Activated effector memory CD4-positive, alpha-beta T cell treated with Interleukin-2 at 50 U/mL for 16 hours (primary cell): ENCODE data around the gene TFAP2D.

Source experiments
- DNase-seq: peaks from one replicate; pipeline ENCODE4 v3.0.0-alpha.2; 2020

Gene TFAP2D

DNA sequence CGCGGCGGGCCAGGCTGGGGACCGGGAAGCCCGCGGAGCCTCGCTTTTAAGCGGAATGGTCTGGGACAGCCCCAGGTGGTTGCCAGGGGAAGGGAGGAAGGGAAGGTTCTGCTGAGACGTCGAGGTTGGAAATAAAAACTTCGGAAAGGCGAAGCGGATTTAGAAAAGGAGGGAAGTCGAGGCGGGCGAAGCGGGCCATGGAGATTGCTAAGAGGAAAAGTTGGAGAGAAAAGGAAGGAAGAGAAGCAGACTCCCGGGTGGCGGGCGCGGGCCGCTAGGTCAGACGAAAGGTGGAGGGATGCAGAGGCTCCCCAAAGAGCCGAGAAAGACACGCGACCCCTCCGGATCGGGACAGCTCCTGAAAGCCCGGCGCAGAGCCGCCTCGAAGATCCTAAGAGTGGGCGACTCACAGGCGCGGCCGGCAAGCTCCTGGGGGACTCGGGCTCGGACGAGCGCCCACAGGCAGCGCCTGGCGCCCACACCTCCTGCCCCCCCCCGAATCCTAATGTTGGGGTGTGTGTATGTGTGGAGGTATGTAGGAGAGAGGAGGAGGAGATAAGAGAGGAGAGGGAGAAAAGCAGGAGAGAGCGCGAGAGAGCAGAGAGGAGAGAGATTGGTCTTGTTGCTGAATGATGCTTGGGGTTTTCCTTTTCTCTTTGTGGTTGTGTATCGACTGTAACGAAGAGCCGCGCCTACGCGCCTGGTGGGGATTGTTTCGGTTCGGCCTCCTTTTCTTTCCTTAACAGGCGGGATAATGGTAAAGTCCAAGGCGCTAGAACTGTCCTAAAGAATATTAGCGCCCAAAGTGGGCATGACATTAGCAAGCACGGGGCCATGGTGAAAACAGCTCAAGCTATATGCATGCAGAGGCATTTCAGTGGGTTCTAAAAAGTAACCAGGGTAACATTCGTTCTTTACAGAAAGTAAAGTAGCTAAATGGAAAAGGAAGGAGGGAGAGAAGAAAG, 106.9 kb downstream of the TFAP2D start:
- DNase-seq = no peak

DNA sequence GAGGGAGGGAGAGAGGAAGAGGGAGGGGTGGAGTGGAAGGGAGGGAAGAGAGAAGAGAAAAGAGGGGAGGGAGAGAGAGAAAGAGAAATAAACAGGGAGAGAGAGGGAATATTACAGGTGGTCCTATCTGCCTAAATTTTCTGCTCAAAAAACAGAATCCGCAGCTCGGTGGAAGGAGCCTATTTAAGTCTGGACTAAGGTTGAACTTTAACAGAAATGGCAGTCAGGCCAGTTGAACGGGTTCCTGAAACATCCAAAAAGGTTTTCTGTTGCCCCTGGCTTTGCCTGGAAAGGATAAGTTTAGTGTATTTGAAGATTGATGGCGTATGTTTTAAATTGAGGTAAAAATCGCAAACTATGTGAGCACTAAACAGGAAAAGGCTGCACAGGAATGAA, 107.5 kb downstream of the TFAP2D start:
- no peak for DNase-seq

DNA sequence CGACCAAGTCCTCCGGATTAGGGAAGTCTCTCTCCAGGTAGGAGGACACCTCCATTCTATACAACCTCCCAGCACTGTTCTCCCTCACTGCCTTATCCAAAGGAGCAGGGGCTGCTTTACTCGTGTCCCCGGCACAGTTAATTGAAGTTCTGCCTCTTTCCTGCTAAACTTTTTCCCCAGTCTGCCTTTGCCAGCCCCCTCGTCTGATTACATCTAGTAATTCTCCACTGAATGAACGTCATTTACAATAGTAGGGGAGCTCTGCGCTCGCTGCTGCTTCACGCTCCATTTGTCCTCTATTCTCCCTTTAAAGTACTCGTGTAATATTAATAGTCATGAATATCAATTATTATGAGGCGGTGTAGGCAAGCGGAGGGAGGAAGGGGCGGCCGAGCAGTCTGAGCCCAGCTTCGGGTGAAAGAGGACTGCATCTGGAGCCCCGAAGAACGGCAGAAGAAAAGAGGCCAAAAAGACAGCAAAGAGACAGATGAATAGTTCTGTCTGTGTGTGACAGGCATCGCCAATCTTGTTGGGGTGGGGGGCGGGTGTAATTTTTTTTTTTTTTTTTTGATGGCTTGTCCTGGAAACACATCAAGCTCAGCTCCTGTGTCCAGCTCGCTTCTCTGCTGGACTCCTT, 108.2 kb downstream of the TFAP2D start:
- DNase-seq = no peak

DNA sequence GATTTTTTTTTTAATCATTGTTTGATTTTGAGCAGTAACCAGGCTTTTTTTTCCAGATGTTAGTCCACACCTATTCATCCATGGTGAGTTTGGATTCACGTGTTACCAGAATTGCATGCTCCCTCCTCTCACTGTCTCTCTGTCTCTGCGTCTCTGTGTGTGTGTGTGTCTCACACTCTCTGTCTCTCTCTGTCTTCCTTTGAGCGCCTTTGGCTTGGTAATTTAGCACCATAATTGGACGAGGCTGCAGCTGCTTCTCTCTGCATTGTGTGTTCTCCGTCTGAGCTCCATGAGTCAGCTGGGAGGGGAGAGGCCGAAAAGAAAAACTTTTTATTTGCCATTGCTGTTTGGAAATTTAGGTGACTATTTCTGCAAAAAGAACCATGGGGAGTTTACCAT, 108.8 kb downstream of the TFAP2D start:
- no peak for DNase-seq
